HG03378 (cell line): ENCODE data around the gene COMT.

Experiments used
- ATAC-seq: cut with Tn5 transposase; IDR thresholded peaks from one replicate; pipeline ENCODE4 v1.9.1; 2021; ENCODE audit warnings: mild to moderate bottlenecking, moderate library complexity; ENCODE audit not compliant: unreplicated experiment

The COMT gene

DNA sequence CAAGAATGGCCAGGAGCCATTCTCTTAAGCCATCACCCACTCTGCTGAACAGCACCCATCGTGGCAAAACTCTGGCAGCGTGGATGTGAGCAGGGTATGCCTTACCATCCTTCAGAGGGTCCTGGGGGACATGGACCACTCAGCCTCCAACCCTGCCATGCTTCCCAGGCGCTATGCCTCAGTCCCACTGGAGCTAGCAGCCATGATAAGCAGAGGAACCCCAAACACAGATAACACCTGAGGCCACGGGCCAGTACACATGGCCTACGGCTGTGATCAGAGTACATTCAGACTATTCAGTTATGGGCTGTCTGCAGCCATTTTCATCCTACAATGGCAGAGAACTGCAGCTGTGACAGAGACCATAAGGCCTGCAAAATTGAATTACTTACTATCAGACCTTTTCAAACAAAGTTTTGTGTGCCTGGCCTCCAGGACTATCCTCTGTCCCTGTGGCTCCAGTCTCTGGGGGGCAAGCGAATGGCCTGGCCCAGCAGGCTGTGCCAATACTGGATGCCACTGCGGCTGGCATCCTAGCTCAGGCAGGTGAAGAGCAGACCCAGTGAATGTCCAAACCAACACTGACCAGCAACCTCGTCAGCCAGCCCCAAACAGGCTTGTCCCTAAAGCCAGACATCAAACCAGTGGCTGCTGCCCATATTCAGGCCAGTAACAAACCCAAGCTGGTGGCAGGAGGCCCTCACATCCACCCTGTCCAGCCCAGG is 68.2 kb downstream of the COMT start:
- ATAC-seq = no peak

DNA sequence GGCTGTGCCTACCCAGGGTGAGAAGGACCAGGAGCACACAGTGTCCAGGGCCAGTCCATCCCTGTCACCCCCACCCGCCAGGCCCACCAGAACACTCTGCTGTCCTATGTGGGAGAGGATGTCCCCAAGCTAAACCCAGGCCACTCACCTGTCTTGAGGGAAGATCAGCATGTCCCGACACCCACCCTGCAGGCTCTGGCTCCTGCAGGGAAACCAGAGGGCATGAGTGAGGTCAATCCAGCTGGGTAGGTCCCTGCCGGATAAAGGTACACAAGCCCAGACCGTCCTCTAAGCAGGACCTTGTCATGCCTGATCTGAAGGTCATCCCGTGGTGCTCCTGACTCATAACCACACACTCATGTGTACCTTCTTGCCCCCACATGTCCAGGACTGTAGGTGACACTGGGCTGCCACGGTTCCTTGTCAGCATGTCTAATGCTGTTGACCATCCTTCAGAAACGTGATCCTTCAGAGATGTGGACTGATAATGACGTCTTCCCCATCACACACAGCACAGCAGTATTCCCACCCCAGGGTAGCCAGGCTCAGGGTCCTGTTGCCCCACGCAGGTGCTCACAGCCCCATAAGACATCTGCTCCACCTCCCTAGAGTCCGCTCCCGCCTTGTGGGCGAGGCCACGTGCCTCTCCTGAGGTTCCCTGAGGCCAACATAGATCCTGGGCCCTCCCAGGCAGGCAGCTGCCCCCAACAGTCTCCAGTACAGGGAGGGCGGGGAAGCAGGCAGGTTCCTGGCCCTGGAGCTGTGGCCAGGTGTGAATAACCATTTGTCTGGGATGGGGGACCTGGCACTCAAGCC is 68.9 kb downstream of the COMT start:
- ATAC-seq = no peak

DNA sequence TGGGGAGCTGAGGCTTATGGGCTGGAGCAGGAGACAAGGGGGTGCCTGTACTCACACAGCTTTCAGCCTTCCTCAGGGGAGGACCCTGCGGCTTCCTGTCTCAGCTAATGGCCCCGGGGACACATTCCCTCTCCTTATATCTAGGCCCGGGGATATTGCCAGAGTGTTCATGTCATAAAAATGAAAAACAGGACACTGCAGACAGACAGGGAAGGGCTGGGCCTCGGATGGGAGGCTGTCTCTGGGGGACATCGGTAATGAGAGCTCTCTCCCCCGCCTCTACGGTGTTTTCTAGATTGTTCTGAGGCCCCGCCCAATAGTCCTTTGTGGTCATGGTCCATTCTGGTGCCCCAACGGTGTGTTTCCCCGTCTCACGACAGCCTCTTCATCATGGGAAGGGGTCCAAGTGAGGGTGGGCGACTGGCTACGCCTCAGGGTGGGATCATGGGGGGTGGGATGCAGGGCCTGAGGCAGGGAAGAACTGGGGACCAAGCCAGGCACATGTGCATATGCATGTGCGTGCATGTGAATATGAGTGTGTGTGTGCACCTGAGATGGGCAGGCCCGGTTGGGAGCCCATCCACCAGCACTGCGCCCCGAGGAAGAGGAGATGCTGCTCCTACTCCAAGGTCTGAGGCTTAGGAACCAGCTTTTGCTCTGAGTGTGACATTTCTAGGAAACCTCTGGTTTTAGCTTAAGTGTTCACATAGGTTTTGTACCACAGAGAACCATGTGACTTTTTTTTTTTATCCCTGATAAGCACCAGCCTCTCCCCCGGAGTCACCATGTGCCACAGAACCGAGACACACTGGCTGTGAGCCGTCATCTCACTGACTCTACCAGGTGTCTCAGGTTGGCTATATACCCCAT is 69.8 kb downstream of the COMT start:
- ATAC-seq = no peak

DNA sequence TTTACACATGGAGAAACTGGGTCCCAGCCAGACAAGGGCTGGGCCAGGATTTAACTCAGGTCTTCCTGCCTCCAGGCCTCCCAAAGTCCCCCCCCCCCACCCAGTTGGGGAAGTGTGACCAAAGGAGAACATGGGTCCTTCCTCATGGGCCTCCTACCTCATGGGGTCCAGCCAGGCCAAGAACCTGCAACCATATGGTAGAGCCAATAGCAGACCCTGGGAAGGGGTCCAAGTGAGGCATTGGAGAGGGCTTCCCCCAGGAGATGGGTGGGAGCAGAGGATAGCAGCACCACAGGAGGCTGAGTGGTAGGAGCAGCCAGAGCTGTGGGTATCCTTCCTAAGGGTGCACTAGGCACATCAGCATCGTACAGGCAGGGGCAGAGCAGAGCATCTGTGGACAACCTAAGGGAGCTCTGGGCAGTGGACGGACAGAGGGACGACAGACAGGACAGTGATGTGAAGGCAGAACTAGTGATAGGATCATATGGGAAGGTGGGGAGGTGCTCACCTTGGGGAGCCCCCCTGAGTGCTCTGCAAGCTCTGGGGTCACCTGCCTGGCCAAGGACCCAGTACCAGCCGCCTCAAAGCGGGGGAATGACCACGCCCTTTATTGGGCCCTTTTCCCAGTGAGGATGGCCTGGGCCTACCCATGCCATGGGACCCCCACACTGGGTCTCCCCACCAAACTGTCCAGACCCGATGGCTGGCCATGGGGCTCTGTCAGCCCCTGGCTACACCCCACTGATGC is 70.6 kb downstream of the COMT start:
- ATAC-seq = no peak

DNA sequence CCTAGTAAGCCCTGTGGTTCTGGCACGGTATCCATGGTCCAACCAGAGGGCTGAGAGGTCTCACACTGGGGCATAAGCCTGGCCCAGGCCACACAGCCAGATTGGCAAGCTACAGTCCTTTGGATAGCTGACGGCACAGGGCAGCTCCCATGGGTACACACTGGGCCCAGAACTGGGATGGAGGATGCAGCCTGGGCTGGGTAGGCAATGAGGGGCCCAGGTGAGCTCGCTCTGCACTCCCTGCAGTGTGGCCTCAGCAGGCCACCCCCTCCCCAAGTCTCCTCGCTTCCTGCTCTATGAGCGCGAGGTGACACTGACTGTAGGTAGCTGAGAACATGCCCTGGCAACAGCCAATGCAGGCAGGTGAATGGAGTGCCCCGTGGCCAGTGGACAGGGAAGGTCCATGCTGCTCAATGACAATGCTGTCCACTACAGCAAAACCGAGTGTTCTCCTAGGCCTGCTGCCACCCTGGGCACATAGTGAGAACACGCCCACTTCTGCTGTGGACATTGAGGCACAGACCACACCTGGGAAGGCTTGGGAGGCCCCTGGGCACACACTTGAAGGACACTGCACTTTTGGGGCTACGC is 71.3 kb downstream of the COMT start:
- ATAC-seq = no peak

DNA sequence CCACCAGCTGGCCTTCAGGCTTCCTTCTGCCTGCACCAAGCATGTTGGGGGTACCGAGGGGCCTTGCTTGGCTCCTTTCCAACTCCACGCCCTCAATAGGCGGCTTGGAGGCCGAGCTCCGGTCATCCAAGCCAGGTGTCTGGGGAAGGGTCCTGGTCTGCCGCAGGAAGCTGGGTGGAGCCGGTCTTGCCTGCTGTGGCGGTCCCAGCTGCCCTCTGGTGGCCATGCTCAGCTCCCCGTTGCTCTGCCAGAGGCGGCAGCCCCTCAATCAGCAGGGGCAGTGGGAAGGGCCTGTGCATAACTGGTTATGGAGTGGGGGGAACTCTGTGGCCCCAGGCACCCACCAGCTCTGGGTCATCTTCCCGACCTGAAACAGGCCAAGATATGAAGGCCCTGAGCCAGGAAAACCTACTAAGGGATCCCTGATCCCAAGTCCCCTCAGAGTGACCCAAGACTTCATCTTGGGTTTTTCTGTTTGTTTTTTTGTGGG is 71.9 kb downstream of the COMT start:
- ATAC-seq = no peak

DNA sequence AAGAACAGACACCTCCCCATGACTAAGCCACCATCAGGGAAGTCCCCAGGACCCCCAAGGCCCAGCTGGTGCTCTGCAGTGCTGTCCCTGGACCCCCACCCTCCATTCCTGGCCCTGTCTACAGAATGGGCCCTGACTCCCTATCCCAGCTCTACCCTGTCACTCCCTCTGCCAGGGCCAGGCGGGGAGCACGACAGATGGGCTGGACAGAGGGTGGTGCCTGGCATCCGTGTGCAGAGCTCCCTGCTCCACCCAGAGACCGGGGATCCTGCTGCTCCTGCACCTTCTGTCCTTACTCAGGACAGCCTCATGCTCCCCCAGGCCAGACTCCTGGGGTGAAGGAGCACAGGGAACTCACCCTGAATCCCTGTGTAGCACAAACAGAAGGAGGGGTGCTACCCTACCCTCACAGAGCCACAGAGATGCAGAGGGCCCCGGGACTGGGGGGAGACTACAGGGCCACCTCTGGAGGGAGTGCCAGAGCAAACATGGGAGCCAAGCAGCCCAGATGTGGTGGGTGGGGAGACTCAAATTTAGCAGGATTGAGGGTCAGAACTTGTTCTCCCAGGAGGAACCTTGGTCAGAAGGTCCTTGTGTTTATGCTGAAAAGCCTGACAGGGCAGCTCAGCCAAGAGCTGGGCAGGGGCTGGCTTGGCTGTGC is 73.1 kb downstream of the COMT start:
- ATAC-seq = no peak

DNA sequence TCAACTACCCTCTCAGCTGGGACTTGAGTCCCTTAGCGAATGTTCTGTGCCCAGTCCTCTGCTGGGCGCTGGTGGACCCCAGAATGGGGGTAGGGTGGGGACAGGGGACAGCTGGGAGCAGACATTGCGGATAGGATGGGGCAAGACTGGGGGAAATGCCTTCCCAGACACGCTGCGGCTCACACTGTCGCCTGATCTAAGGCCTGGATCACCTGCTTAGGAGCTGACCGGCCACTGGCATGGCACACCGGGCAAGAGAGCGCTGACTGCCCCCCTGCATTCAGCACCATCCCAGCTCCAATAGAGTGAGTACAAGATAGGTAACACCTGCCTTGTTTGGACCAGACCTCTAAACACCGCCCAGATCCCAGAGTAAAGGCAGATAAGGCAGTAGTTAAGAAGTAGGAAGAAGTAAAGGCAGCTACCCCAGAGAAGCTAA is 73.6 kb downstream of the COMT start:
- ATAC-seq = no peak

DNA sequence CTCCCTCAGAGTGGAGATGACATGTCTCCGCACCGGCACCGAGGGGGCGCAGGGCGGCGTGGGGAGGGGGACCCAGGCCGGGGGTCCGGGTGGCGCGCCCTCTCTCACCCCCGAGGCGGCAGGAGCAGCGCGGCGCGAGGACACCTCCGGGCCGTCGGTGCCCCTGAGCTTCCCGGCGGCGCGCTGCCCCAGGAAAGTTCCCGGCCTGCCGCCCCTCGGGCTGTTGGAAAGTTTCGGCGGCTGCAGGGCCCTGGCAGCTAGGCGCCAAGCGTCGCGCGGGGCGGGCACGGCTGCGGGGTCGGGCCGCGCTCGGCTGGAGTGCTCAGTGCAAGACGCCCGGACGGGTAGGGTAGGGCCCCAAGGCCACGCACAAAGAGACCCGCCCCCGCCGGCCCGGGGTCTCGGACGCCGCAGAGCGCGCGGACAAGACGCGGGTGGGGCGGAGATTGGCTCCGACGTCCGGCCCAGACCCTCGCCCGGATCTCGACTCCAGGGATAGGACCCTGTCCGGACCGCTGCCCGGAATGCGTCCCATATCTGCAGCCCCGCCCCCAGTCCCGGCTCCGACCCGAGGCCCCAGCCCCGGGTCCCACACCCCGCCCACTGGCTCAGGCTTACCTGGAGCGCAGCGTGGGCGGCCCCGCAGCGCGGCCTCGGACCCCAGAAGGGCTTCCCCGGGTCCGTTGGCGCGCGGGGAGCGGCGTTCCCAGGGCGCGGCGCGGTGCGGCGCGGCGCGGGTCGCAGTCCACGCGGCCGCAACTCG is 74.6 kb downstream of the COMT start:
- no peak for ATAC-seq

DNA sequence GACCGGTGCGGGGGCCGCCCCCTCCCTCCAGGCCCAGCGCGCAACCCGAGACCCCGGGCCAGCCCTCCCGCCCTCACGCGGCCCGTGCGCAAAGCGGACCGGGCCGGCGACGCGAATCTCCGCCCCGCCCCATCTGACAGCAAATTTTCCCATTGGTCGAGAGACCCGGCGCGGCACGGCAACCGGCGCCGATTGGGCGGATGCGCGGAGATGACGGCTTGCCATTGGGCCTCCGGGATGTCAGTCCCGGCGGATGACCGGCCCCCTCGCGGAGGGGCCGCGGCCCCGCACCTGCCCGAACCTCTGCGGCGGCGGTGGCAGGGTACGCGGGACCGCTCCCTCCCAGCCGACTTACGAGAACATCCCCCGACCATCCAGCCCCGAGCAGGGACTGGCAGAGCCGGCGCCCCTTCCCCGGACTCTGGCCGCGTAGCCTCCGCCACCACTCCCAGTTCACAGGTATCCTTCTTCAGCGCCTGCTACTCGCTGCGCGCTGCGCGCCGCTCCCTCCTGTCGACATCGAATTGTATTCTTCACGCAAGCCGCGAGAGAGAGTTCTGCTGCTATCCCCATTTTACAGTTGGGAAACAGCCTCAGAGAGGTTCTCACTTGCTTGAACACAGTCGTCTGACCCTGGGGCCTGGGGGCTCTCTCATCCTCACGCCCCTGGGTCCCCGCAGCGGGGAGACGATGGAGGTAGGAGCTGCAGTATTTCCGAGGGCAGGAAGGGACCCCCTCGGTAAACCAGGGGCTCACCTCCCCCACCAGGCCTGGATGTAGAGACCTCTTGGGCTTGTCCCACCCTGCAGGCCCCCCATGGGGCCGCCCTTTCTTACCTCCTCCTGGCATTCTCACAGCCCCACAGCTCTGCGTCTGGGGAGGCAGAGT is 75.4 kb downstream of the COMT start, which contains the start of gene ARVCF:
Gene ARVCF (minus strand): TSS at position 90 of the 888 bp plus-strand sequence. CDS start 26,029 bp downstream, outside the sequence.
- no peak for ATAC-seq

DNA sequence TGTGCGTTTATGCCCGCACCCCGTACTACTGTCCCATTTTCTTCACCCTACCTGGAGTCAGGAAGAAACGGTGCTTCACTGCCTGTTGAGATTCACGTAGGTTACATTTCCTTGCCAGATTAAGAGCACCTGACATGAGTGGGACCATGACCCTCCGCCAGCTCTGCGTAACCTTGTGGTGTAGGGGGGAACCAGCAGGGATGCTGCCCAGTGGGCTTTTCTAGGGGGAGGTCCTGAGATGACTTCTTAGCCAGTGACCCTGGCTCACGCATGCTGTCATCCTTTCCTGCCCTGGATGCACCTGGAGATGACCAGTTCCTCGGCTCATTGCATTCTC is 76.0 kb downstream of the COMT start:
- no peak for ATAC-seq

DNA sequence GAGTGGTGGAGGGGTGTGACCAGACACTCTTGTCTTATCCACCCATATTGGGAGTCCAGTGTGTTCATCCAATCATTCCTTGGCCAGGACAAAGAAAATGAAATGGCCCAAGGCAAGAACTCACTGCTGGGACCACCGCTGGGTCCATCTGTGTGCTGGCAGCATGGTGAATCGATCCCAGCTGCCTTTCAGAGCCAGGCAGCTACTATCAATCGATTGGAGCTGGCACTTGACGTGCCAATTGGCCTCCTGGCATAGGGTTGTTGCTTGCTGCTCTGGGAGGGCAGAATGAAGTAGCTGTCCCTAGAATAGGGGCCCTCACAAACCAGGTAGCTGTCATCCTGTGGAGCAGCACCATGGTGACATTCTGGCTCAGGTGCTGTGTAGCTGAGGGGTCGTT is 76.4 kb downstream of the COMT start:
- no peak for ATAC-seq
